ENCODE results near the gene CD48. TPM values are rescaled to one million over a fixed set of nuclear protein-coding genes. Genes with fewer than 3 reads are reported as not detected.

Gene CD48
- polyA plus RNA-seq, 4 donors = 5.6 to 28.6 (median 10.7) TPM

- no peaks in the 10 kb centered on the region for H3K27me3 ChIP-seq (ENCODE audit: control insufficient read depth in 3 of 3, insufficient read depth in 3 of 3, low read length in 3 of 3)
- WGBS, 3 donors = 29 to 54% (median 41%) methylated on average over 6 of the region's 6 CpGs
- no peaks in the 10 kb centered on the region for H3K36me3 ChIP-seq (ENCODE audit: control insufficient read depth in 3 of 3, insufficient read depth in 2 of 3, low read depth in 1 of 3, low read length in 3 of 3)
- no peak overlapping the region for H3K4me3 ChIP-seq (ENCODE audit: low read depth in 1 of 3, low read length in 3 of 3)
- peaks cover 0 to 7% (median 1%) of the 10 kb centered on the region in 3 donors for H3K4me1 ChIP-seq (ENCODE audit: control insufficient read depth in 3 of 3, insufficient read depth in 2 of 3, low read depth in 1 of 3, low read length in 2 of 3)
- no peak for DNase-seq
- H3K27ac ChIP-seq (ENCODE audit: low read depth in 1 of 3, low read length in 2 of 3) = peak overlapping the region in 1 of 3 donors; percentile 85
- FAIRE-seq = no peak
- H3K9me3 ChIP-seq (ENCODE audit: control insufficient read depth in 2 of 2, insufficient read depth in 1 of 2, low read depth in 1 of 2, low read length in 1 of 2) = no peaks in the 10 kb centered on the region
Measured at GRCh38 chr1:160665330-160666078, 46.1 kb downstream of the CD48 start.

- no peak overlapping the region for H3K4me3 ChIP-seq (ENCODE audit: low read depth in 1 of 3, low read length in 3 of 3)
- WGBS, 3 donors = 41 to 47% (median 44%) methylated on average over 3 of the region's 3 CpGs
- FAIRE-seq = no peak
- no peaks in the 10 kb centered on the region for H3K36me3 ChIP-seq (ENCODE audit: control insufficient read depth in 3 of 3, insufficient read depth in 2 of 3, low read depth in 1 of 3, low read length in 3 of 3)
- peak in 1 of 2 donors; percentile 57 for DNase-seq
- H3K27ac ChIP-seq (ENCODE audit: low read depth in 1 of 3, low read length in 2 of 3) = peak overlapping the region in 1 of 3 donors; percentile 45
- peaks cover 0 to 7% (median 1%) of the 10 kb centered on the region in 3 donors for H3K4me1 ChIP-seq (ENCODE audit: control insufficient read depth in 3 of 3, insufficient read depth in 2 of 3, low read depth in 1 of 3, low read length in 2 of 3)
- no peaks in the 10 kb centered on the region for H3K27me3 ChIP-seq (ENCODE audit: control insufficient read depth in 3 of 3, insufficient read depth in 3 of 3, low read length in 3 of 3)
- H3K9me3 ChIP-seq (ENCODE audit: control insufficient read depth in 2 of 2, insufficient read depth in 1 of 2, low read depth in 1 of 2, low read length in 1 of 2) = no peaks in the 10 kb centered on the region
Measured at GRCh38 chr1:160664573-160665051, 47.0 kb downstream of the CD48 start.

GRCh38 chr1:160662910-160663309, 48.7 kb downstream of the CD48 start:
- H3K4me1 ChIP-seq (ENCODE audit: control insufficient read depth in 3 of 3, insufficient read depth in 2 of 3, low read depth in 1 of 3, low read length in 2 of 3) = peaks cover 1 to 20% (median 3%) of the 10 kb centered on the region in 3 donors
- DNase-seq (no peak), FAIRE-seq (no peak)
- no peaks in the 10 kb centered on the region for H3K27me3 ChIP-seq (ENCODE audit: control insufficient read depth in 3 of 3, insufficient read depth in 3 of 3, low read length in 3 of 3)
- H3K27ac ChIP-seq (ENCODE audit: low read depth in 1 of 3, low read length in 2 of 3) = no peak overlapping the region
- H3K36me3 ChIP-seq (ENCODE audit: control insufficient read depth in 3 of 3, insufficient read depth in 2 of 3, low read depth in 1 of 3, low read length in 3 of 3) = no peaks in the 10 kb centered on the region
- WGBS, 3 donors = 79 to 89% (median 86%) methylated on average over 4 of the region's 4 CpGs
- no peak overlapping the region for H3K4me3 ChIP-seq (ENCODE audit: low read depth in 1 of 3, low read length in 3 of 3)
- no peaks in the 10 kb centered on the region for H3K9me3 ChIP-seq (ENCODE audit: control insufficient read depth in 2 of 2, insufficient read depth in 1 of 2, low read depth in 1 of 2, low read length in 1 of 2)

GRCh38 chr1:160659566-160659965, 52.1 kb downstream of the CD48 start:
- Histone ChIP-seq H3K27me3 (ENCODE audit: control insufficient read depth in 3 of 3, insufficient read depth in 3 of 3, low read length in 3 of 3) (no peaks in the 10 kb centered on the region), H3K4me3 (ENCODE audit: low read depth in 1 of 3, low read length in 3 of 3) (no peak overlapping the region), H3K27ac (ENCODE audit: low read depth in 1 of 3, low read length in 2 of 3) (no peak overlapping the region), H3K36me3 (ENCODE audit: control insufficient read depth in 3 of 3, insufficient read depth in 2 of 3, low read depth in 1 of 3, low read length in 3 of 3) (no peaks in the 10 kb centered on the region), H3K4me1 (ENCODE audit: control insufficient read depth in 3 of 3, insufficient read depth in 2 of 3, low read depth in 1 of 3, low read length in 2 of 3) (peaks cover 0 to 17% (median 8%) of the 10 kb centered on the region in 3 donors), H3K9me3 (ENCODE audit: control insufficient read depth in 2 of 2, insufficient read depth in 1 of 2, low read depth in 1 of 2, low read length in 1 of 2) (no peaks in the 10 kb centered on the region)
- DNase-seq (no peak), FAIRE-seq (no peak)
- 92 to 95% (median 95%) methylated on average over 4 of the region's 4 CpGs for WGBS, 3 donors

GRCh38 chr1:160658814-160659193, 52.8 kb downstream of the CD48 start:
- FAIRE-seq = no peak
- Histone ChIP-seq H3K27me3 (ENCODE audit: control insufficient read depth in 3 of 3, insufficient read depth in 3 of 3, low read length in 3 of 3) (no peaks in the 10 kb centered on the region), H3K4me3 (ENCODE audit: low read depth in 1 of 3, low read length in 3 of 3) (no peak overlapping the region), H3K4me1 (ENCODE audit: control insufficient read depth in 3 of 3, insufficient read depth in 2 of 3, low read depth in 1 of 3, low read length in 2 of 3) (peaks cover 0 to 17% (median 8%) of the 10 kb centered on the region in 3 donors), H3K27ac (ENCODE audit: low read depth in 1 of 3, low read length in 2 of 3) (peak overlapping the region in 1 of 3 donors; percentile 3), H3K36me3 (ENCODE audit: control insufficient read depth in 3 of 3, insufficient read depth in 2 of 3, low read depth in 1 of 3, low read length in 3 of 3) (no peaks in the 10 kb centered on the region), H3K9me3 (ENCODE audit: control insufficient read depth in 2 of 2, insufficient read depth in 1 of 2, low read depth in 1 of 2, low read length in 1 of 2) (no peaks in the 10 kb centered on the region)
- peak in 1 of 2 donors; percentile 45 for DNase-seq
- WGBS, 3 donors = 87 to 93% (median 91%) methylated on average over 2 of the region's 2 CpGs

- peak overlapping the region in 2 of 3 donors; percentile 3 to 32 for H3K27ac ChIP-seq (ENCODE audit: low read depth in 1 of 3, low read length in 2 of 3)
- FAIRE-seq (no peak), DNase-seq (peak; percentile 71 to 78)
- H3K36me3 ChIP-seq (ENCODE audit: control insufficient read depth in 3 of 3, insufficient read depth in 2 of 3, low read depth in 1 of 3, low read length in 3 of 3) = no peaks in the 10 kb centered on the region
- H3K4me1 ChIP-seq (ENCODE audit: control insufficient read depth in 3 of 3, insufficient read depth in 2 of 3, low read depth in 1 of 3, low read length in 2 of 3) = peaks cover 0 to 17% (median 8%) of the 10 kb centered on the region in 3 donors
- no peaks in the 10 kb centered on the region for H3K27me3 ChIP-seq (ENCODE audit: control insufficient read depth in 3 of 3, insufficient read depth in 3 of 3, low read length in 3 of 3)
- H3K9me3 ChIP-seq (ENCODE audit: control insufficient read depth in 2 of 2, insufficient read depth in 1 of 2, low read depth in 1 of 2, low read length in 1 of 2) = no peaks in the 10 kb centered on the region
- 32 to 63% (median 45%) methylated on average over 8 of the region's 8 CpGs for WGBS, 3 donors
- no peak overlapping the region for H3K4me3 ChIP-seq (ENCODE audit: low read depth in 1 of 3, low read length in 3 of 3)
Measured at GRCh38 chr1:160658162-160658813, 53.3 kb downstream of the CD48 start.

GRCh38 chr1:160657250-160657781, 54.3 kb downstream of the CD48 start:
- no peak for FAIRE-seq
- WGBS, 3 donors = 75 to 89% (median 84%) methylated on average over 5 of the region's 5 CpGs

GRCh38 chr1:160656737-160657136, 54.9 kb downstream of the CD48 start:
- H3K4me3 ChIP-seq (ENCODE audit: low read depth in 1 of 3, low read length in 3 of 3) = no peak overlapping the region
- H3K36me3 ChIP-seq (ENCODE audit: control insufficient read depth in 3 of 3, insufficient read depth in 2 of 3, low read depth in 1 of 3, low read length in 3 of 3) = no peaks in the 10 kb centered on the region
- H3K9me3 ChIP-seq (ENCODE audit: control insufficient read depth in 2 of 2, insufficient read depth in 1 of 2, low read depth in 1 of 2, low read length in 1 of 2) = no peaks in the 10 kb centered on the region
- H3K27ac ChIP-seq (ENCODE audit: low read depth in 1 of 3, low read length in 2 of 3) = no peak overlapping the region
- no peaks in the 10 kb centered on the region for H3K27me3 ChIP-seq (ENCODE audit: control insufficient read depth in 3 of 3, insufficient read depth in 3 of 3, low read length in 3 of 3)
- FAIRE-seq (no peak), DNase-seq (no peak)
- WGBS, 3 donors = 72 to 88% (median 87%) methylated on average over 3 of the region's 3 CpGs
- H3K4me1 ChIP-seq (ENCODE audit: control insufficient read depth in 3 of 3, insufficient read depth in 2 of 3, low read depth in 1 of 3, low read length in 2 of 3) = peaks cover 0 to 21% (median 8%) of the 10 kb centered on the region in 3 donors

More at GRCh38 chr1:160657250-160657781, 54.3 kb downstream of the CD48 start:
- H3K9me3 ChIP-seq (ENCODE audit: control insufficient read depth in 2 of 2, insufficient read depth in 1 of 2, low read depth in 1 of 2, low read length in 1 of 2) = no peaks in the 10 kb centered on the region
- no peak overlapping the region for H3K4me3 ChIP-seq (ENCODE audit: low read depth in 1 of 3, low read length in 3 of 3)
- no peak for DNase-seq
- H3K36me3 ChIP-seq (ENCODE audit: control insufficient read depth in 3 of 3, insufficient read depth in 2 of 3, low read depth in 1 of 3, low read length in 3 of 3) = no peaks in the 10 kb centered on the region
- peak overlapping the region in 1 of 3 donors; percentile 40 for H3K27ac ChIP-seq (ENCODE audit: low read depth in 1 of 3, low read length in 2 of 3)
- peaks cover 0 to 19% (median 8%) of the 10 kb centered on the region in 3 donors for H3K4me1 ChIP-seq (ENCODE audit: control insufficient read depth in 3 of 3, insufficient read depth in 2 of 3, low read depth in 1 of 3, low read length in 2 of 3)
- no peaks in the 10 kb centered on the region for H3K27me3 ChIP-seq (ENCODE audit: control insufficient read depth in 3 of 3, insufficient read depth in 3 of 3, low read length in 3 of 3)

Data from small intestine (tissue), 7 donors.